ENCODE measurements around the gene ERVK3-1. TPM values are rescaled to one million over a fixed set of nuclear protein-coding genes. Genes with fewer than 3 reads are reported as not detected.

ERVK3-1 gene
- total and polyA plus RNA-seq, 2 of the 8 experiments (the other 6 are each of a cell fraction or from before 2014, with no cell fraction given) = 29.9 to 31.5 TPM

DNA sequence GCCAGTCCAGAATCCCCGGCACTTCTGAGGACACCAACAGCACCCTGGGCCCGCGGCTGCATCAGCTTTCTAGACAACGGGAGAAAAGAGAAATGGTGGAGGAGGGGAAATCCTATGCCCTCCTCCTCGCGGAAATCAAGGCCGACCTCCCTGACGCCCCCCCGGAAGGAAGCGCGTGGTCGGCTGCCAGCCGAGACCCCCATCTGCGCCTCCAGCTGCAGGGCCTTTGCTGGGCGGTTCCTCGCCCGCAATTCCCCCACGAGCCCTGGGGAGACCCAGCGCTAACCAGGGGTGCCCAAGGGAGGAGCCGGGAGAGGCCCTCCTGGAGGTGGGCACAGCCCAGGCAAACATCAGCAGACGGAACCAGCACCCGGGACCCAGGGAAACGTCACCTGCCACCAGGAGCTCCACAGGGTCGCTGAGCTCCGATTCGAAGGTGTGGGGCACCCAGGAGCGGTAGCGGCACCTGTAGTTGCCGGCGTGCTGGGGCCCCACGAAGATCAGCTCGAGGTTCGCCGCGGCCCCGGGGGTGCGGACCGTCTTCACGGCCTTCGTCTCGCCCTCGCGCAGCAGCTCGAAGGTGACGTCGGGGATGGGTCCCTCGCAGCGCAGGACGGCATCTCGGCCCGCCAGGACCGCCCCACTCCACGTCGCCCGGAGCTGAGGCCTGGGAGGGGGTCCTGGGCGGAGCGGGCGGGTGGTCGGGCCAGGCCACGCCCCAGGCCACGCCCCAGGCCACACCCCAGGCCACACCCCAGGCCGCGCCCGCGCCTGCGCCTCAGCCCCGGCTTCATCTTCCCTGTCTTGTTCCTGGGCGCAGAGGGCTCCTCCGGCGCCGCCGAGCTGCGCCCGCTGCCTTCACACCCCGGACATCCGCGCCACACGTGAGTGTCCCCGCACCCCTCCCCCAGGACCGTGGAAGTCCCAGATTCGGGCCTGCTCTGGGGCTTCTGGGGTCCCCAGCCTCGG lies 42.1 kb downstream of the ERVK3-1 start (continued):
- TF ChIP-seq, protein P1, sequence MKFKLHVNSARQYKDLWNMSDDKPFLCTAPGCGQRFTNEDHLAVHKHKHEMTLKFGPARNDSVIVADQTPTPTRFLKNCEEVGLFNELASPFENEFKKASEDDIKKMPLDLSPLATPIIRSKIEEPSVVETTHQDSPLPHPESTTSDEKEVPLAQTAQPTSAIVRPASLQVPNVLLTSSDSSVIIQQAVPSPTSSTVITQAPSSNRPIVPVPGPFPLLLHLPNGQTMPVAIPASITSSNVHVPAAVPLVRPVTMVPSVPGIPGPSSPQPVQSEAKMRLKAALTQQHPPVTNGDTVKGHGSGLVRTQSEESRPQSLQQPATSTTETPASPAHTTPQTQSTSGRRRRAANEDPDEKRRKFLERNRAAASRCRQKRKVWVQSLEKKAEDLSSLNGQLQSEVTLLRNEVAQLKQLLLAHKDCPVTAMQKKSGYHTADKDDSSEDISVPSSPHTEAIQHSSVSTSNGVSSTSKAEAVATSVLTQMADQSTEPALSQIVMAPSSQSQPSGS (IDR thresholded peaks at IDR 0.05; ENCODE audit: low read length) = no peak
- TF ChIP-seq PHF8 (conservative IDR thresholded peaks at IDR 0.05; ENCODE audit: low read depth, low read length) (0 out of 2 replicates have a peak, but pooled peaks have one; percentile 47), EZH2 (IDR thresholded peaks at IDR 0.05; ENCODE audit: low read depth, low read length, severe bottlenecking) (no peak), SIN3A (conservative IDR thresholded peaks at IDR 0.05 in 1 of 2, IDR thresholded peaks at IDR 0.05 in 1 of 2; ENCODE audit: low read depth in 1 of 2, low read length in 2 of 2) (0 out of 4 replicates have a peak, but pooled peaks of 1 of the 2 experiments have one; percentile 14), EP300 (IDR thresholded peaks at IDR 0.05; ENCODE audit: borderline replicate concordance in 1 of 2, low read depth in 2 of 2, low read length in 2 of 2) (no peak), POLR2A (IDR thresholded peaks at IDR 0.05; ENCODE audit: control extremely low read depth in 1 of 2, low read depth in 2 of 2, low read length in 2 of 2) (0 out of 3 replicates have a peak, but pooled peaks of 1 of the 2 experiments have one; percentile 35), CEBPB (IDR thresholded peaks at IDR 0.05; ENCODE audit: low read depth, low read length) (no peak), JUN (IDR thresholded peaks at IDR 0.05; ENCODE audit: low read depth, low read length) (no peak), TAF7 (optimal IDR thresholded peaks at IDR 0.05; ENCODE audit: borderline replicate concordance, low read depth, low read length) (no peak), KDM4A (IDR thresholded peaks at IDR 0.05; ENCODE audit: low read depth, low read length, severe bottlenecking) (peak; percentile 97), NRF1 (IDR thresholded peaks at IDR 0.05; ENCODE audit: low read depth, low read length) (peak; percentile 63), RXRA (IDR thresholded peaks at IDR 0.05; ENCODE audit: insufficient read depth, low read depth, low read length) (no peak), TAF1 (IDR thresholded peaks at IDR 0.05; ENCODE audit: low read depth, low read length) (peak; percentile 52; the same call in 1 of the 2 replicates), CREB1 (IDR thresholded peaks at IDR 0.05) (no peak), TCF12 (IDR thresholded peaks at IDR 0.05; ENCODE audit: low read depth, low read length) (no peak), RNF2 (IDR thresholded peaks at IDR 0.05; ENCODE audit: borderline replicate concordance, low read depth, low read length, missing control alignments, poor library complexity, severe bottlenecking) (no peak)
- TF ChIP-seq, protein P2, sequence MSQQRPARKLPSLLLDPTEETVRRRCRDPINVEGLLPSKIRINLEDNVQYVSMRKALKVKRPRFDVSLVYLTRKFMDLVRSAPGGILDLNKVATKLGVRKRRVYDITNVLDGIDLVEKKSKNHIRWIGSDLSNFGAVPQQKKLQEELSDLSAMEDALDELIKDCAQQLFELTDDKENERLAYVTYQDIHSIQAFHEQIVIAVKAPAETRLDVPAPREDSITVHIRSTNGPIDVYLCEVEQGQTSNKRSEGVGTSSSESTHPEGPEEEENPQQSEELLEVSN (IDR thresholded peaks at IDR 0.05) = peak; percentile 69; the same call in 1 of the 2 replicates
